HEK293T (cell line): Measurements from ENCODE around the gene RGP1.
A peak's percentile ranks its signal among the peaks of the same experiment; 100 is the strongest.

Experiments
- CTCF ChIA-PET: fragments of 350-600 bp; formaldehyde crosslinking; extraction: SDS; loops from one replicate; lab custom pipeline; 2021; ENCODE audit warnings: antibody characterized with exemption, inconsistent platforms; lab: Yijun Ruan, JAX
- POLR2A ChIA-PET: fragments of 350-600 bp; formaldehyde crosslinking; extraction: SDS; loops from one replicate; lab custom pipeline; 2020; ENCODE audit warnings: antibody characterized with exemption, inconsistent platforms; lab: Yijun Ruan, JAX
- DNase-seq: peaks from one replicate; pipeline ENCODE4 v3.0.0; 2012; ENCODE audit warnings: mixed read lengths; ENCODE audit errors: extremely low spot score
- ARNT ChIP-seq: fragments of 450-650 bp; IDR thresholded peaks from 2 replicates; pipeline ENCODE4 v1.6.1; 2017; ENCODE audit warnings: mild to moderate bottlenecking
- BHLHE40 ChIP-seq: fragments of 450-650 bp; IDR thresholded peaks from 2 replicates; pipeline ENCODE4 v1.6.1; 2016; ENCODE audit warnings: mild to moderate bottlenecking, moderate library complexity, borderline replicate concordance
- CTBP1 ChIP-seq: fragments of 450-650 bp; IDR thresholded peaks from 2 replicates; pipeline ENCODE4 v1.6.1; 2016; ENCODE audit warnings: borderline replicate concordance
- ELF4 ChIP-seq: fragments of 450-650 bp; IDR thresholded peaks from 2 replicates; pipeline ENCODE4 v1.6.1; 2017; ENCODE audit warnings: antibody characterized with exemption
- FOXA1 ChIP-seq: fragments of 450-650 bp; IDR thresholded peaks from 2 replicates; pipeline ENCODE4 v1.6.1; 2016; ENCODE audit warnings: mild to moderate bottlenecking
- FOXK2 ChIP-seq: fragments of 450-650 bp; IDR thresholded peaks from 2 replicates; pipeline ENCODE4 v1.6.1; 2016; ENCODE audit warnings: mild to moderate bottlenecking
- FOXM1 ChIP-seq: fragments of 450-650 bp; IDR thresholded peaks from 2 replicates; pipeline ENCODE4 v1.6.1; 2017; ENCODE audit warnings: mild to moderate bottlenecking, borderline replicate concordance
- HDGF ChIP-seq: fragments of 450-650 bp; IDR thresholded peaks from 2 replicates; pipeline ENCODE4 v1.6.1; 2017; ENCODE audit warnings: antibody characterized with exemption, borderline replicate concordance
- L3MBTL2 ChIP-seq: fragments of 450-650 bp; conservative IDR thresholded peaks from 2 replicates; pipeline ENCODE4 v1.6.1; 2016; ENCODE audit warnings: mild to moderate bottlenecking
- LEF1 ChIP-seq: fragments of 450-650 bp; IDR thresholded peaks from 2 replicates; pipeline ENCODE4 v1.6.1; 2017; ENCODE audit warnings: mild to moderate bottlenecking, borderline replicate concordance
- NFRKB ChIP-seq: fragments of 450-650 bp; IDR thresholded peaks from 2 replicates; pipeline ENCODE4 v1.6.1; 2016; ENCODE audit warnings: mild to moderate bottlenecking, moderate library complexity
- SP1 ChIP-seq: fragments of 450-650 bp; IDR thresholded peaks from 2 replicates; pipeline ENCODE4 v1.6.1; 2017
- TARDBP ChIP-seq: fragments of 450-650 bp; IDR thresholded peaks from 2 replicates; pipeline ENCODE4 v1.6.1; 2016
- ZNF384 ChIP-seq: fragments of 450-650 bp; IDR thresholded peaks from 2 replicates; pipeline ENCODE4 v1.6.1; 2016
- TF ChIP-seq, protein P1 (sequence below): fragments of 450-650 bp; IDR thresholded peaks from 2 replicates; pipeline ENCODE4 v1.6.1; 2016

The RGP1 gene

DNA sequence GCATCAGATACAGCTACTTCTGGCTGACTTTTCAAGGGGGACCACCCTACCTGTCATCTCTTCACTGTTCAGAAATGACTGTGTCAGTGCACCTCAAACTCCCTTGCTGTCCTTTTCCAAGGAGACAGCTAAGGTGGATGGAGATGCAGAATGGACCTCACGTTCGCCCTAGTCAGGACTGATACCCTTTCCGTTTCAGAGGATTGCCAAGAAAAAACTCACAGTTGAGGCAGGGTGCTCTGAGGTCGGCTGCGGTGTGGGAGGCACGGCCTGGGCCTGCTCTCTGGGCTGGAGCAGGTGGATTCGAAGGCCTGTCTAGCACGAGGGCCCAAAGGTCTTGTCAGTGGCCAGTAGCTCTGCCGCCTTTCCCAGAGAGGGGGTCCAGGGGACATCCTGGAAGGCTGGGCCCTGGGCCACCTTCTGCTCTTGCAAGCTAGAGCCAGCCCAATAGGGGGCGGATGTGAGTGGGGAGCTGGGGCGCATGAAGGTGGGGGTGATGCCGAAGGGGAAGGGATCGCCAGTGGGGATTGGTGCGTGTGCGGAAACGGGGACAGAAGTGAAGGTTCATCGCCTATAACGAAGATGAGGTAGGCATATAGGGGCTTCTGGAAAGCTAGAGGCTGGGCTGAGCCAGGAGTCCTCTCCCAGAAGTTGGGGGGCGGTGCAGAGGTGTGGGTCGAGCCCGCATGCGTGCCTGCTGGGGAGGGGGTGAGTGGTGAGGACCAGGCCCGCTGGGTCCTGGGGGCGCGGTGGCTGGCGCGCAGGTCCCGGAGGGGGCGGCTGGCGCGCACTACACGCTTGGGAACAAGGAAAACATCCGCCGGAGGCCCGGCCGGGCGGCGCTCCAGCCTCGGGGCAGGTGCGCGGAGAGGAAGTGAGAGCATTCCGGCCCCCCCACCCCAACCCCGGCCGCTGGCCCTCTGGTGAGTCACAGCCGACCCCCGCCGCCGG lies 7.5 kb downstream of the RGP1 start:
- TF ChIP-seq FOXA1: no peak
- no peak for TF ChIP-seq SP1
- no peak for TF ChIP-seq ZNF384
- TF ChIP-seq ARNT: no peak
- no peak for TF ChIP-seq FOXM1
- no peak for TF ChIP-seq L3MBTL2
- no peak for TF ChIP-seq TARDBP
- no peak for TF ChIP-seq CTBP1
- TF ChIP-seq BHLHE40: no peak
- TF ChIP-seq LEF1: no peak
- no peak for TF ChIP-seq FOXK2
- TF ChIP-seq, protein P1, sequence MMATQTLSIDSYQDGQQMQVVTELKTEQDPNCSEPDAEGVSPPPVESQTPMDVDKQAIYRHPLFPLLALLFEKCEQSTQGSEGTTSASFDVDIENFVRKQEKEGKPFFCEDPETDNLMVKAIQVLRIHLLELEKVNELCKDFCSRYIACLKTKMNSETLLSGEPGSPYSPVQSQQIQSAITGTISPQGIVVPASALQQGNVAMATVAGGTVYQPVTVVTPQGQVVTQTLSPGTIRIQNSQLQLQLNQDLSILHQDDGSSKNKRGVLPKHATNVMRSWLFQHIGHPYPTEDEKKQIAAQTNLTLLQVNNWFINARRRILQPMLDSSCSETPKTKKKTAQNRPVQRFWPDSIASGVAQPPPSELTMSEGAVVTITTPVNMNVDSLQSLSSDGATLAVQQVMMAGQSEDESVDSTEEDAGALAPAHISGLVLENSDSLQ: no peak
- CTCF ChIA-PET: interaction anchor here (0.7 to 1.4 kb wide), 3 partner anchors 19 to 60 kb away, joined by 3 to 5 read pairs (median 4); partner anchors contain the start of genes CREB3 and TLN1
- POLR2A ChIA-PET: interaction anchor here (1.0 to 1.4 kb wide), 3 partner anchors 12 to 24 kb away, joined by 3 to 4 read pairs (median 3); partner anchors contain the start of genes CREB3 and TLN1
- DNase-seq: no peak

DNA sequence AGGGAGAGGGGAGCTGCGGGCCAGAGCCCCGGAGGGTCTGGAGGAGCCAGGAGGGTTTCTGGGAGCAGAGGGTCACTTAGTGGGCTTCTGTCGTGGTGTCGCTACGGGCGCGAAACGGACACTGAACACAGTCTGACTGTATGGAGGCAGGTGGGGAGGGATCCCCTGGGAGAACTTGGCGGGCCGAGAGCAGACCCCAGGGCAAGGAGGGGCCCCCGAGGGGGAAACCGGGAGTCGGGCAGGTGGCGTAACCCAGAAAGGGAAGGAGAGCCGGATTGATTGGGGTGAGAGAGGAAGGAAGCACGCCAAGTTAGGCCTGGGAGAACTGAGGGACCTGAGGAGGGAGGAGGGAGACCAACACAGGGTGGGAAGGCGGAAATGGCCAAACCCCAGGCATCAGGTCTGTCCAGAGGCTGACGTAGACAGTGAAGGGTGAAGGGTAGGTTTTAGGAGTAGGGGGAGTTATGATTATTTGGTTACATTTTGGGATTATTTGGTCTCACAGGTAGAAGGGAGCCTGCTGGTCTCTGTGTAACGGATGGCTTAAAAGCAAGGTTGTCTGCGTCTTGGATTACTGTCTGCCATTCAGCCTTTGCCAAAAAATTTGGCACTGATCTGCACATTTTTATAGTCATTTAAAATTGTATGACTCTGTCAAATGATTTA lies 8.3 kb downstream of the RGP1 start:
- DNase-seq: no peak
- POLR2A ChIA-PET: interaction anchor here (1.1 to 1.4 kb wide), 2 partner anchors 11 to 15 kb away, joined by 3 read pairs; no protein-coding TSS in a partner anchor

DNA sequence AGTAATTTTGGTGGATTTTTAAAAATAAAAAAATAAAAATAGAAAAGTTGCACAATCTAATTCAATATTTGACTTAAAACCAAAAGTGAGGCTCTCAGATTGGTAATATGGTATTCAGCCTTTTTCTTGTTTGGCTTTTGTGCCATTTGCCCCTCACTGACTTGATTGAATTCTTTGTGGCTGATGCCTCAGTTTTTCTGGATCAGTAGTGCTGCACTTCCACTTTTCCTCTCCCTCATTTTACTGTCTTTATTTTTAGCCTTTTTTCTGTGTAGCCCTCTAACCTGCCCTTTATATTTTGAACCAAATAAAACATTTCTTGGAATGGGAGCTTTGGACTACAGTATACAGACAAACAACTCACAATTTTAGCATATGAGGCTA lies 8.8 kb downstream of the RGP1 start:
- TF ChIP-seq ZNF384 (no peak), L3MBTL2 (no peak), FOXA1 (no peak), NFRKB (no peak), TARDBP (no peak), HDGF (no peak), ELF4 (no peak), SP1 (no peak), BHLHE40 (no peak), FOXM1 (no peak)
- TF ChIP-seq, protein P1: no peak
- no peak for DNase-seq
- ChIA-PET POLR2A (no interaction called here), CTCF (no interaction called here)

More for the DNA sequence above, 8.3 kb downstream of the RGP1 start:
- TF ChIP-seq BHLHE40 (no peak), SP1 (no peak), NFRKB (no peak), ARNT (no peak)
- CTCF ChIA-PET: interaction anchor here (0.7 to 1.4 kb wide), 2 partner anchors 18 to 61 kb away, joined by 3 to 5 read pairs; no protein-coding TSS in a partner anchor

DNA sequence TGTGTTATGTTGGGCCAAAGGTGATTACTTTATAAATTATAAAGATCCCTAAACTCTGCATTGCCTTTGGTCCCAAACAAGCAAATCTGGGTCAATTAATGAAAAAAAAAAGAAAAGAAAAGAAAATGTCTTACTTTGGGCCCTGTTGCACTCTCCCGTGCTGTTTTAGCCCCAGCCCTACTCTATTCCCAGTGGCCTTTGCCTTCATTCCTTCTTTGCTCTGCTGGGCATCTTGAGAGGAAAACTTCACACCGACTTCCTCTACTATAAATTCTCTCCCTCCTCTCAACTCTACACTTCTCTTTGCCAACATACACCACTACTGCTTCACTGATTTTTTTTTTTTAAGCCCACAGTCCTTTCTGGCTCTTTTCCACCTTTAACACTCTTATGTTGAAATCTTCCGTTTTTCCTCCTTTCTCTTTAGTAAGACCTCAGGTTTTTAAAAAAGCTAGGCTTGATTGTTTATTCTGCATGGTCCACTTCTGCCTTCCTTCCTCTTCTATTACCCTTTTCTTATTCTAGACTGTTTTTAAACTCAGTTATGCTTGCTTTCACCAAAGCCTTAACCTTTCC lies 9.5 kb downstream of the RGP1 start:
- TF ChIP-seq ARNT: no peak
- POLR2A ChIA-PET: no interaction called here
- CTCF ChIA-PET: interaction anchor here (0.6 kb wide), 1 partner anchor 1962 kb away, joined by 3 read pairs; no protein-coding TSS in a partner anchor
- no peak for DNase-seq

DNA sequence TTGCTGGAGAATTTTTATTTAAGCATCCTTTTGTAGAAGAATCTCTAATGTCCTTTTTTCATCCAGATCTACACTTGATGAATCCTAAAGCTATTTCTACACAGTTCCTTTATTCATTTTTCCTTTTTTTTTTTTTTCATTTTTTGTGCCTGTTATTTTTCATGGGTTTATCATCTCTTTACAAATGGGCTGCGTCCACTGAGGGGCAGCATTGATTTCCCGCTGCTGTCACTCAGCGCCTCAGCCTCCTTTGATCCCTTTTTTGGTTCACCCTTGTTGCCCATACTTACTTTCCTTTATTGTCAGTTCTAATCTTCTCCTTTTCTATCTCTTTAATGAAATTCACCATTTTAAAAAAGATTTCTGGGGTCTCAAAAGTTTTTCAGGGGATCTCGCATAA lies 10.7 kb downstream of the RGP1 start:
- no peak for DNase-seq
- TF ChIP-seq, protein P1: peak; percentile 51
- no peak for TF ChIP-seq ARNT
- no peak for TF ChIP-seq ELF4
- TF ChIP-seq HDGF: no peak
- ChIA-PET CTCF (no interaction called here), POLR2A (no interaction called here)

DNA sequence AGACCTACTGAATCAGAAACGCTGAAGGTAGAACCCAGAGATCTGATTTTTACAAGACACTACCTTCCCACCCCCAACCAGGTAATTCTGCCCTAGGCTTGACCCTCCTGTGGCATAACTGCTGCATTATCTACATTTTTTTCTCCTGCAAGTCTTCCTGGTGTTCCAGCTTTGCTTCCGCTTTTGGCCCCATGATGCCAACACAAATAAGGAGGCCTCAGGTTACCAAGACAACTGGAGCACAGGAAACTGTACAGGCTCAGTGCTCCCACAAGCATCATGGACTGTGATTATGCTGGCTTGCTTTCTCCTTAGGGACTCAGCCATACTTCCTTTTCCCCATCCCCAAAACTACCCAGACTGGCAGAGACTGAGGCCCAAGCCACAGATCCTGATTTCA lies 11.6 kb downstream of the RGP1 start:
- no peak for DNase-seq
- ChIA-PET CTCF (no interaction called here), POLR2A (interaction anchor here (2.4 kb wide), 1 partner anchor 12 kb away, joined by 5 read pairs; the partner anchor contains the start of genes GBA2 and RGP1)
- no peak for TF ChIP-seq ELF4
- TF ChIP-seq HDGF: no peak
- no peak for TF ChIP-seq FOXA1
- no peak for TF ChIP-seq FOXM1
